Activated CD4-positive, alpha-beta T cell treated with anti-CD3 and anti-CD28 coated beads, Interleukin-2, amount 10 ng/mL, durations not matched to agents 24 days and 14 days (primary cell): ENCODE data around the gene UVRAG. TPM values are rescaled to one million over a fixed set of nuclear protein-coding genes. Genes with fewer than 3 reads are reported as not detected.

Experiments used
- DNase-seq: peaks from one replicate; pipeline ENCODE4 v3.0.0; 2022
- H3K27ac Mint-ChIP-seq: one replicate; pipeline ENCODE4 v1.8.0; 2022; ENCODE audit warnings: mild to moderate bottlenecking, mixed read lengths
- H3K27me3 Mint-ChIP-seq: one replicate; pipeline ENCODE4 v1.8.0; 2022; ENCODE audit warnings: mixed read lengths
- H3K36me3 Mint-ChIP-seq: one replicate; pipeline ENCODE4 v1.8.0; 2022; ENCODE audit warnings: low read depth, mild to moderate bottlenecking, mixed read lengths
- H3K4me1 Mint-ChIP-seq: one replicate; pipeline ENCODE4 v1.8.0; 2021; ENCODE audit warnings: mixed read lengths
- H3K4me3 Mint-ChIP-seq: one replicate; pipeline ENCODE4 v1.8.0; 2022; ENCODE audit warnings: mild to moderate bottlenecking, moderate library complexity, mixed read lengths
- H3K9me3 Mint-ChIP-seq: one replicate; pipeline ENCODE4 v1.8.0; 2021; ENCODE audit warnings: mixed read lengths
- intact Hi-C: fragments of 100-400 bp; cut with micrococcal nuclease; formaldehyde crosslinking; loops from one replicate; pipeline ENCODE4 v1.15.1; 2023
- total RNA-seq: library from RNA; stranded (reverse); gene quantifications from 2 replicates; pipeline ENCODE4 v1.2.3, GENCODE V29; 2022

The UVRAG gene
- total RNA-seq, 1 donor from 2014 or later, result 19.2 TPM

- Mint-ChIP-seq H3K4me3 (no peak overlapping the region), H3K27me3 (no peaks in the 10 kb centered on the region), H3K36me3 (no peaks in the 10 kb centered on the region)
These were observed 11.8 kb upstream of the UVRAG start for GRCh38 chr11:75802913-75803820.

GRCh38 chr11:75809111-75809510 is 5.9 kb upstream of the UVRAG start:
- no peak overlapping the region for H3K4me3 Mint-ChIP-seq
- no peak for DNase-seq
- no peaks in the 10 kb centered on the region for H3K9me3 Mint-ChIP-seq
- H3K27ac Mint-ChIP-seq, result no peak overlapping the region
- intact Hi-C loops, result loop anchor here (10.0 kb wide), 1 partner anchor 506 kb away; no protein-coding TSS in a partner anchor
- H3K4me1 Mint-ChIP-seq, result peaks cover 4% of the 10 kb centered on the region
- no peaks in the 10 kb centered on the region for H3K36me3 Mint-ChIP-seq
- H3K27me3 Mint-ChIP-seq, result peaks cover 3% of the 10 kb centered on the region

More at GRCh38 chr11:75802913-75803820, 11.8 kb upstream of the UVRAG start:
- no peak overlapping the region for H3K27ac Mint-ChIP-seq
- H3K9me3 Mint-ChIP-seq, result no peaks in the 10 kb centered on the region
- DNase-seq, result peak; percentile 92
- H3K4me1 Mint-ChIP-seq, result peaks cover 18% of the 10 kb centered on the region
- intact Hi-C loops, result loop anchor here (1.0 to 10.0 kb wide), 3 partner anchors 64 to 512 kb away; no protein-coding TSS in a partner anchor

GRCh38 chr11:75809991-75810390 is 5.0 kb upstream of the UVRAG start:
- H3K36me3 Mint-ChIP-seq, result no peaks in the 10 kb centered on the region
- H3K4me3 Mint-ChIP-seq, result no peak overlapping the region
- H3K27me3 Mint-ChIP-seq, result peaks cover 3% of the 10 kb centered on the region
- H3K9me3 Mint-ChIP-seq, result no peaks in the 10 kb centered on the region
- H3K4me1 Mint-ChIP-seq, result peaks cover 9% of the 10 kb centered on the region
- no peak overlapping the region for H3K27ac Mint-ChIP-seq
- intact Hi-C loops, result loop anchor here (10.0 kb wide), 1 partner anchor 505 kb away; no protein-coding TSS in a partner anchor
- DNase-seq, result no peak

- intact Hi-C loops, result no loop called here
- H3K27ac Mint-ChIP-seq, result no peak overlapping the region
These were observed 4.2 kb upstream of the UVRAG start for GRCh38 chr11:75810637-75811390.

GRCh38 chr11:75811485-75811884 is 3.5 kb upstream of the UVRAG start:
- peaks cover 3% of the 10 kb centered on the region for H3K27me3 Mint-ChIP-seq
- H3K27ac Mint-ChIP-seq, result no peak overlapping the region
- no peak overlapping the region for H3K4me3 Mint-ChIP-seq
- DNase-seq, result no peak
- peaks cover 9% of the 10 kb centered on the region for H3K4me1 Mint-ChIP-seq
- H3K9me3 Mint-ChIP-seq, result no peaks in the 10 kb centered on the region
- no peaks in the 10 kb centered on the region for H3K36me3 Mint-ChIP-seq
- intact Hi-C loops, result no loop called here

More at GRCh38 chr11:75810637-75811390, 4.2 kb upstream of the UVRAG start:
- peaks cover 9% of the 10 kb centered on the region for H3K4me1 Mint-ChIP-seq
- DNase-seq, result no peak
- H3K9me3 Mint-ChIP-seq, result no peaks in the 10 kb centered on the region
- no peaks in the 10 kb centered on the region for H3K36me3 Mint-ChIP-seq
- peaks cover 3% of the 10 kb centered on the region for H3K27me3 Mint-ChIP-seq
- H3K4me3 Mint-ChIP-seq, result no peak overlapping the region

GRCh38 chr11:75812542-75813040 is 2.4 kb upstream of the UVRAG start:
- no peak overlapping the region for H3K27ac Mint-ChIP-seq
- DNase-seq, result no peak
- peaks cover 3% of the 10 kb centered on the region for H3K27me3 Mint-ChIP-seq
- no peaks in the 10 kb centered on the region for H3K9me3 Mint-ChIP-seq
- peaks cover 9% of the 10 kb centered on the region for H3K4me1 Mint-ChIP-seq
- no peak overlapping the region for H3K4me3 Mint-ChIP-seq
- H3K36me3 Mint-ChIP-seq, result no peaks in the 10 kb centered on the region
- intact Hi-C loops, result no loop called here

GRCh38 chr11:75813124-75813523 is 1.9 kb upstream of the UVRAG start:
- intact Hi-C loops, result no loop called here
- H3K36me3 Mint-ChIP-seq, result no peaks in the 10 kb centered on the region
- DNase-seq, result no peak
- no peak overlapping the region for H3K4me3 Mint-ChIP-seq
- H3K27ac Mint-ChIP-seq, result no peak overlapping the region
- H3K27me3 Mint-ChIP-seq, result peaks cover 3% of the 10 kb centered on the region
- peaks cover 11% of the 10 kb centered on the region for H3K4me1 Mint-ChIP-seq
- no peaks in the 10 kb centered on the region for H3K9me3 Mint-ChIP-seq

GRCh38 chr11:75813622-75814039 is 1.4 kb upstream of the UVRAG start:
- no peaks in the 10 kb centered on the region for H3K9me3 Mint-ChIP-seq
- H3K4me3 Mint-ChIP-seq, result no peak overlapping the region

GRCh38 chr11:75814363-75814676 is 690 bp upstream of the UVRAG start:
- H3K9me3 Mint-ChIP-seq, result no peaks in the 10 kb centered on the region
- peaks cover 12% of the 10 kb centered on the region for H3K4me1 Mint-ChIP-seq
- H3K27me3 Mint-ChIP-seq, result peaks cover 2% of the 10 kb centered on the region
- peaks cover 3% of the 10 kb centered on the region for H3K36me3 Mint-ChIP-seq
- no peak for DNase-seq
- no peak overlapping the region for H3K4me3 Mint-ChIP-seq
- H3K27ac Mint-ChIP-seq, result peak overlapping the region; percentile 94
- intact Hi-C loops, result loop anchor here (1.0 kb wide), 1 partner anchor 46 kb away; the partner anchor contains the start of gene DGAT2

More at GRCh38 chr11:75813622-75814039, 1.4 kb upstream of the UVRAG start:
- Mint-ChIP-seq H3K27ac (peak overlapping the region; percentile 30), H3K4me1 (peaks cover 12% of the 10 kb centered on the region), H3K36me3 (peaks cover under 1% of the 10 kb centered on the region), H3K27me3 (peaks cover 3% of the 10 kb centered on the region)
- no peak for DNase-seq
- intact Hi-C loops, result loop anchor here (1.0 kb wide), 1 partner anchor 45 kb away; the partner anchor contains the start of gene DGAT2

- H3K27ac Mint-ChIP-seq, result peak overlapping the region; percentile 94
- intact Hi-C loops, result loop anchor here (5.0 kb wide), 3 partner anchors 52 to 573 kb away; partner anchors contain the start of gene TPBGL
- H3K27me3 Mint-ChIP-seq, result no peaks in the 10 kb centered on the region
These were observed 547 bp downstream of the UVRAG start for GRCh38 chr11:75815345-75816168.

GRCh38 chr11:75816561-75817239 is 1.7 kb downstream of the UVRAG start:
- Mint-ChIP-seq H3K27me3 (no peaks in the 10 kb centered on the region), H3K4me1 (peaks cover 18% of the 10 kb centered on the region)
- intact Hi-C loops, result loop anchor here (5.0 kb wide), 3 partner anchors 51 to 574 kb away; partner anchors contain the start of gene TPBGL

More at GRCh38 chr11:75815345-75816168, 547 bp downstream of the UVRAG start:
- DNase-seq, result peak; percentile 88
- H3K36me3 Mint-ChIP-seq, result peaks cover 3% of the 10 kb centered on the region
- no peak overlapping the region for H3K4me3 Mint-ChIP-seq
- no peaks in the 10 kb centered on the region for H3K9me3 Mint-ChIP-seq
- peaks cover 12% of the 10 kb centered on the region for H3K4me1 Mint-ChIP-seq

GRCh38 chr11:75820645-75821044 is 5.6 kb downstream of the UVRAG start:
- Mint-ChIP-seq H3K9me3 (no peaks in the 10 kb centered on the region), H3K36me3 (peaks cover 15% of the 10 kb centered on the region), H3K4me1 (peaks cover 17% of the 10 kb centered on the region), H3K27ac (no peak overlapping the region), H3K27me3 (no peaks in the 10 kb centered on the region), H3K4me3 (no peak overlapping the region)
- intact Hi-C loops, result no loop called here
- no peak for DNase-seq

More at GRCh38 chr11:75816561-75817239, 1.7 kb downstream of the UVRAG start:
- DNase-seq, result peak; percentile 68
- H3K4me3 Mint-ChIP-seq, result no peak overlapping the region
- H3K9me3 Mint-ChIP-seq, result no peaks in the 10 kb centered on the region
- no peak overlapping the region for H3K27ac Mint-ChIP-seq
- H3K36me3 Mint-ChIP-seq, result peaks cover 6% of the 10 kb centered on the region
